Bronchial epithelial cell (primary cell): ENCODE results near the gene MLLT11. TPM values are rescaled to one million over a fixed set of nuclear protein-coding genes. Genes with fewer than 3 reads are reported as not detected.

ENCODE experiments used
- DNase-seq: peaks from one replicate; pipeline ENCODE4 v3.0.0-alpha.2; 2010; ENCODE audit warnings: low read depth
- FAIRE-seq: peaks from 2 replicates; lab custom pipeline; 2011; peaks lifted over from hg19 to GRCh38; lab: Jason Lieb, UNC
- H3K27me3 ChIP-seq: 2 replicates; pipeline ENCODE4 v1.5.1; 2011; ENCODE audit warnings: low read length; ENCODE audit not compliant: control insufficient read depth, insufficient read depth
- H3K36me3 ChIP-seq: 2 replicates; pipeline ENCODE4 v1.5.1; 2011; ENCODE audit warnings: low read length; ENCODE audit not compliant: control insufficient read depth, insufficient read depth
- H3K4me3 ChIP-seq: 2 replicates; pipeline ENCODE4 v1.5.1; 2011; ENCODE audit warnings: mild to moderate bottlenecking, low read depth, low read length, control low read depth
- CTCF ChIP-seq: IDR thresholded peaks from 2 replicates; pipeline ENCODE4 v1.5.1; 2011; ENCODE audit warnings: mild to moderate bottlenecking, moderate library complexity, low read length, control low read depth, inconsistent platforms; ENCODE audit not compliant: insufficient read depth, severe bottlenecking
- total RNA-seq: library from RNA; depleted of rRNA; stranded (reverse); fragments of >200 nt; gene quantifications from 2 replicates; pipeline ENCODE4 v1.2.1, GENCODE V29; 2014

Gene MLLT11
- total RNA-seq, 1 donor from 2014 or later, result 0.79 TPM

- no peak overlapping the region for H3K4me3 ChIP-seq
- TF ChIP-seq CTCF, result no peak
- H3K27me3 ChIP-seq, result no peaks in the 10 kb centered on the region
- no peak for FAIRE-seq
- H3K36me3 ChIP-seq, result peaks cover 2% of the 10 kb centered on the region
- no peak for DNase-seq
These were observed 53.7 kb downstream of the MLLT11 start for GRCh38 chr1:151113877-151114276.

Other genes with a start within 250 kb of the MLLT11 start
- 15.8 and 22.0 TPM in 2 replicates for gene ARNT, start 183.8 kb upstream of the MLLT11 start, total RNA-seq
- not detected in 2 replicates for gene CTXND2, start 173.3 kb upstream of the MLLT11 start, total RNA-seq
- 24.0 and 24.7 TPM in 2 replicates for gene SETDB1, start 134.0 kb upstream of the MLLT11 start, total RNA-seq
- gene CERS2, start 85.6 kb upstream of the MLLT11 start, total RNA-seq, result 55.2 and 82.9 TPM in 2 replicates
- 0.26 and 0.90 TPM in 2 replicates for gene ANXA9, start 78.1 kb upstream of the MLLT11 start, total RNA-seq
- gene MINDY1, start 53.5 kb upstream of the MLLT11 start, total RNA-seq, result 5.5 and 13.6 TPM in 2 replicates
- 6.6 and 6.9 TPM in 2 replicates for gene PRUNE1, start 51.9 kb upstream of the MLLT11 start, total RNA-seq
- gene BNIPL, start 23.8 kb upstream of the MLLT11 start, total RNA-seq, result 4.7 and 68.1 TPM in 2 replicates
- 0.53 and 0.64 TPM in 2 replicates for gene C1orf56, start 12.6 kb upstream of the MLLT11 start, total RNA-seq
- gene CDC42SE1, start 775 bp upstream of the MLLT11 start, total RNA-seq, result 81.6 and 125 TPM in 2 replicates
- gene GABPB2, start 10.4 kb downstream of the MLLT11 start, total RNA-seq, result 10.8 and 19.3 TPM in 2 replicates
- 0.38 and 0.53 TPM in 2 replicates for gene SEMA6C, start 86.2 kb downstream of the MLLT11 start, total RNA-seq
- gene TNFAIP8L2, start 96.3 kb downstream of the MLLT11 start, total RNA-seq, result not detected in 2 replicates
- 5.0 and 8.6 TPM in 2 replicates for gene LYSMD1, start 105.5 kb downstream of the MLLT11 start, total RNA-seq
- gene SCNM1, start 105.7 kb downstream of the MLLT11 start, total RNA-seq, result 19.7 and 34.9 TPM in 2 replicates
- gene TMOD4, start 115.6 kb downstream of the MLLT11 start, total RNA-seq, result not detected in 2 replicates
- 64.2 and 69.4 TPM in 2 replicates for gene VPS72, start 129.8 kb downstream of the MLLT11 start, total RNA-seq
- 40.2 and 44.0 TPM in 2 replicates for gene PIP5K1A, start 138.2 kb downstream of the MLLT11 start, total RNA-seq
- gene PSMD4, start 194.3 kb downstream of the MLLT11 start, total RNA-seq, result 259 and 280 TPM in 2 replicates
- gene ZNF687, start 221.9 kb downstream of the MLLT11 start, total RNA-seq, result 9.0 and 12.8 TPM in 2 replicates